AG04449 (cell line): ENCODE results near the gene RPL7A.
A peak's percentile ranks its signal among the peaks of the same experiment; 100 is the strongest.
"Not testable (repeated sequence)": the region's sequence is repeated elsewhere in the genome, so short reads cannot be mapped to it uniquely, and the experiment has no call there.

Source experiments
- CTCF ChIA-PET: fragments of 350-600 bp; formaldehyde crosslinking; extraction: SDS; loops from one replicate; lab custom pipeline; 2021; ENCODE audit warnings: antibody characterized with exemption; lab: Yijun Ruan, JAX
- POLR2A ChIA-PET: fragments of 400-600, 350-600 bp; formaldehyde crosslinking; extraction: SDS; loops from one replicate; lab custom pipeline; 2020; ENCODE audit warnings: antibody characterized with exemption, inconsistent platforms; lab: Yijun Ruan, JAX
- DNase-seq: peaks from one replicate; pipeline ENCODE4 v3.0.0-alpha.2; 2010; ENCODE audit warnings: low read depth, low spot score
- H3K4me3 ChIP-seq: 2 replicates; pipeline ENCODE4 v1.5.1; 2011; ENCODE audit warnings: low read depth, mild to moderate bottlenecking, control low read depth, low read length
- CTCF ChIP-seq: IDR thresholded peaks from one replicate; pipeline ENCODE4 v1.5.1; 2011; ENCODE audit warnings: mild to moderate bottlenecking, moderate library complexity, low read length, control low read depth, inconsistent platforms; ENCODE audit not compliant: insufficient read depth; ENCODE audit errors: missing control alignments

RPL7A gene

GRCh38 chr9:133347985-133348717 is at the start of gene RPL7A, which contains the start of gene MED22:
Gene RPL7A, plus strand, starts transcription at chr9:133348218. Its CDS starts 26 bp downstream, at chr9:133348244.
Gene MED22, minus strand, starts transcription at chr9:133348131. Its CDS starts 1,469 bp downstream, at chr9:133346662.
- no peak for TF ChIP-seq CTCF
- ChIA-PET CTCF (interaction anchor here (1.2 to 1.8 kb wide), 3 partner anchors 9 to 161 kb away, joined by 3 to 6 read pairs (median 6); no protein-coding TSS in a partner anchor), POLR2A (interaction anchor here (0.6 to 2.1 kb wide), 19 partner anchors 8 to 213 kb away, joined by 3 to 14 read pairs (median 4); partner anchors contain the start of genes CACFD1, SLC2A6, SURF1 and SURF2)
- DNase-seq = peak; percentile 73
- peak within 1 kb of the TSS; percentile 96 for H3K4me3 ChIP-seq

- DNase-seq, CTCF ChIA-PET, POLR2A ChIA-PET: not testable (repeated sequence)
These were observed 48.0 kb upstream of the RPL7A start for GRCh38 chr9:133299996-133300395.

GRCh38 chr9:133301253-133302230 is 46.5 kb upstream of the RPL7A start:
- no peak for TF ChIP-seq CTCF
- ChIA-PET CTCF (no interaction called here), POLR2A (no interaction called here)

More at GRCh38 chr9:133299996-133300395, 48.0 kb upstream of the RPL7A start:
- H3K4me3 ChIP-seq = not testable (repeated sequence)

DNA sequence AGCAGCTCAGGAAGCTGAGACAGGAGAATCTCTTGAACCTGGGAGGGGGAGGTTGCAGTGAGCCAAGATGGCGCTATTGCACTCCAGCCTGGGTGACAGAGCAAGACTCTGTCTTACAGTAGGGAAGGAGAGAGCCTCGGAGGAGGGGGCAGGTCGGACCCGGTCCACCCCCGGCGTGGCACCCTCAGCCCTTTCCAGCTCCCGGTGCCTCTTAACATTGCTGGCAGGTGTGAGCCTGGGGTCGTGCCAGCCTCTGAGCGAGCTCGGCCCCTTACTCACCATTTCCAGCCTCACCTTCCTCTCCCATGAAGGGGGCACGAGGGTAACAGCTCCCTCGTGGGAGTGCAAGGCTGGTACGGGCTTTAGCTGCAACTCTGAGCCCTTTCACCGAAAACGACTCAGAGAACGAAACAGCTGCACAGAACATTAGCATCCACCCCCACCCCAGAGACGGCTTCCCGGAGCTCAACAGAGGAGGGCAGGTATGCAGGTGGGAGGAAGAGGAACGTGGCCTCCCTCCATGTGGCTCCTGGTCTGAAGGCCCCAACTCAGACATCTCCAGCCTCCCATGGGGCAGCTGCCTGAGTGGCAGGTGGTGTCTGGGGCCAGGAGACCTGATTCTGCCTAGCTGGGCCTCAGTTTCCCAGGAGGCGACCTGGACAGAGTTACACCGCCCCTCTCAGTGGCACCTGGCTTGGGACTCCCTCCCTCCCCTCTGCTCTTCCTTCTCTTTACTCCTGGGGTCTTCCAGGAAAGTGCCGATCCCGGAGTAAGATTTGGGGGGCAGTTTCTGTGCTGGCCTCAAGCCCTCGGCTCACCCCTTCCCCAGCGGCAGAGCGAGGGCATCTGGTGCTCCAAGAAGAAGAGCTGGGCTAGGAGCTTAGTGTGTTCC is 44.5 kb upstream of the RPL7A start:
- ChIA-PET POLR2A (no interaction called here), CTCF (no interaction called here)
- no peak overlapping the region for H3K4me3 ChIP-seq
- no peak for DNase-seq
- no peak for TF ChIP-seq CTCF

More at GRCh38 chr9:133301253-133302230, 46.5 kb upstream of the RPL7A start:
- DNase-seq = no peak
- no peak overlapping the region for H3K4me3 ChIP-seq

DNA sequence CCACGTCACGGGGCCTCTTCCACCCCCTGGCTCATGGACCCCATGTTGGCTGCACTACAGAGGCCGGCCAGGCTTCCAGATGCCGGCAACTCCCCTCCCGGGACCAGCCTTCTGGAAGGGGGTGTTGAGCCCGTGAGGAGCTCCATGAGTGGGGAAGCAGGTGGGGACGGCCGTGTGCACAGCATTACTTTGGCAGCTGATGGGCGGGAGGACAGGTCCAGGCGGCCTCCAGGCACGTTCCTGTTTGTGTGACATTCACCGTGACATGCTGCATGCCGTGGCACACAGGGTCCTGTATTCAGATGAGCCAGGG is 43.9 kb upstream of the RPL7A start:
- CTCF ChIA-PET = no interaction called here
- no peak for TF ChIP-seq CTCF

More for the DNA sequence above, 43.9 kb upstream of the RPL7A start:
- H3K4me3 ChIP-seq = no peak overlapping the region
- POLR2A ChIA-PET = no interaction called here
- DNase-seq = no peak
